Spleen (tissue), 11 donors: ENCODE data around the gene HOXA13. TPM values are rescaled to one million over a fixed set of nuclear protein-coding genes. Genes with fewer than 3 reads are reported as not detected.

ENCODE experiments used
- DNase-seq: peaks from one replicate; pipeline ENCODE4 v3.0.0-alpha.2; 2020
- H3K27ac ChIP-seq, 8 donors: fragments of 200-600 bp; sonication (generic) in 7 of 8; 1 replicate in 4 of 8; 2 replicates in 4 of 8; pipeline versions ENCODE4 v1.5.0 to v1.8.0; 2016 to 2021; ENCODE audit warnings: inconsistent platforms in 4 of 8, mild to moderate bottlenecking in 4 of 8, moderate library complexity in 1 of 8
- H3K27me3 ChIP-seq, 7 donors: fragments of 200-600 bp; sonication (generic) in 6 of 7; replicated peaks in 1 of 7; 1 replicate in 4 of 7; 2 replicates in 3 of 7; pipeline versions ENCODE4 v1.5.0 to v1.8.0; 2016 to 2021; ENCODE audit warnings: inconsistent platforms in 3 of 7, mild to moderate bottlenecking in 1 of 7
- H3K36me3 ChIP-seq, 6 donors: fragments of 200-600 bp; sonication (generic) in 5 of 6; 1 replicate in 4 of 6; 2 replicates in 2 of 6; pipeline versions ENCODE4 v1.5.0 to v1.8.0; 2016 to 2021; ENCODE audit warnings: inconsistent platforms in 2 of 6
- H3K4me1 ChIP-seq, 6 donors: fragments of 200-600 bp; sonication (generic) in 5 of 6; 1 replicate in 3 of 6; 2 replicates in 3 of 6; pipeline versions ENCODE4 v1.5.0 to v1.8.0; 2016 to 2021; ENCODE audit warnings: inconsistent platforms in 3 of 6
- H3K4me3 ChIP-seq, 8 donors: fragments of 200-600 bp; sonication (generic) in 7 of 8; 1 replicate in 4 of 8; 2 replicates in 4 of 8; pipeline versions ENCODE4 v1.5.0 to v1.8.0; 2016 to 2021; ENCODE audit warnings: inconsistent platforms in 4 of 8, mild to moderate bottlenecking in 4 of 8, moderate library complexity in 2 of 8
- H3K9me3 ChIP-seq, 8 donors: fragments of 200-600 bp; sonication (generic) in 7 of 8; 1 replicate in 4 of 8; 2 replicates in 4 of 8; pipeline versions ENCODE4 v1.5.0 to v1.8.0; 2016 to 2021; ENCODE audit warnings: inconsistent platforms in 4 of 8
- POLR2A ChIP-seq, 3 donors: fragments of 450-650 bp; IDR thresholded peaks; one replicate each; pipeline ENCODE4 v1.5.1; 2017; ENCODE audit warnings: antibody characterized with exemption in 3 of 3, mild to moderate bottlenecking in 1 of 3
- POLR2AphosphoS5 ChIP-seq, 3 donors: sonication (generic); formaldehyde crosslinking; IDR thresholded peaks; one replicate each; pipeline ENCODE4 v1.5.1; 2017; ENCODE audit warnings: antibody characterized with exemption in 3 of 3
- WGBS, 5 donors: extraction: QIAGEN DNeasy Blood & Tissue Kit in 3 of 5; methylation state at CpG; one replicate each; pipeline versions ENCODE4 v1.1.5 to v1.1.7; 2013 to 2018; 5-methylcytosine and 5-hydroxymethylcytosine counted together
- intact Hi-C: fragments of 100-400 bp; cut with DNase I; formaldehyde crosslinking; loops from one replicate; pipeline ENCODE4 v1.15.0; 2023; ENCODE audit warnings: low total_unique reads
- polyA plus RNA-seq, 3 donors: library from polyadenylated mRNA; stranded (reverse); fragments of 200-250 nt; gene quantifications; one replicate each; pipeline ENCODE4 v1.2.1, GENCODE V29; 2013
- total RNA-seq, 7 donors: library from RNA; depleted of rRNA in 3 of 7; stranded (reverse); fragments of >200 nt in 3 of 7; fragmentation: NEBNext Ultra II Directional in 4 of 7; extraction: Animal tissue kit (Norgen Biotek cat#: 25700) in 4 of 7; gene quantifications; one replicate each; pipeline versions ENCODE4 v1.1.0 to v1.2.1, GENCODE V29; 2016 to 2021
- TF ChIP-seq, protein P1 (sequence below), 11 experiments: fragments of 200-600 bp in 7 of 11; fragments of 450-650 bp in 4 of 11; sonication (generic) in 4 of 11; IDR thresholded peaks in 8 of 11; conservative IDR thresholded peaks in 3 of 11; 1 replicate in 7 of 11; 2 replicates in 4 of 11; pipeline versions ENCODE4 v1.4.0 to v1.8.0; 2016 to 2021; ENCODE audit warnings: antibody characterized with exemption in 11 of 11, inconsistent platforms in 4 of 11, mild to moderate bottlenecking in 1 of 11
- donor health status: healthy with polysubstance abuse.
- donor health status: DM: no; HTN: no; CAD: no; lungs with moderate emphysema.
- donor health status: DM: no; HTN: no; CAD: no.
- donor health status: Bipolar disorder and iron deficiency.
- donor health status: healthy.
- donor health status: DM: no; HTN: no; CAD: no.
- donor health status: DM: yes; HTN: yes; CAD: no.

Gene HOXA13
- total and polyA plus RNA-seq, 10 donors: not detected

DNA sequence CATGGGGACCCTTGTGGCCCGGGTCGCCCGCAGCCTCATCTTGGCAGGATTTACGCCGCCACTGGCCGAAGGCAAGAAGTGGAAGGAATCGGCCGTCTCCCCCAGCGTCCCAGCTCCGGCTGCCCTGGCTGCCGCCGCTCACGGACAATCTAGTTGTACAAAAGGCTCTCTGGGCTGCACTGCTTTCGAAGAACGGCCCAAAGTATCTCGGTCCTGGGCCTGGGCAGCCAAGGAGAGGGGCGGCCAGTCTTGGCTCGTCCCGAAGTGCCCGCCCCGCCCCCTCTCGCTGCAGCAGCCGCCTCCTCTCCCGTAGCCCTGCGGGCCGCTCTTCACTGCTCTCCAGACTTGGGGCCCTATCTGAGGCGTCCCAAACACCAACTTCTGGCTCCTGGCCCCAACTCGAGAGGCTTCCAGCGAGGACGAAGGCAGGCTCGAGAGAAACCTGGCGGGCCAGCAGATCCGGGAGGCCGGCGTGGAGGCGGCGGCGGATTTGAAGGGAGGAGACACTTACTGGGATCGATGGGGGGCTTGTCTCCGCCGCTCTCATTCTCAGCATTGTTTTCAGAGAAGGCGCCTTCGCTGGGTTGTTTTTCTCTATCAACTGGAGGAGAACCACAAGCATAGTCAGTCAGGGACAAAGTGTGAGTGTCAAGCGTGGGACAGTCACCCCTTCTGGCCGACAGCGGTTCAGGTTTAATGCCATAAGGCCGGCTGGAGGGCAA lies 35.4 kb downstream of the HOXA13 start:
- peaks cover 26 to 100% (median 93%) of the 10 kb centered on the region in 7 donors for H3K27me3 ChIP-seq
- H3K27ac ChIP-seq: peak overlapping the region in 3 of 8 donors; percentile 46 to 73 (median 56)
- no peaks in the 10 kb centered on the region for H3K36me3 ChIP-seq
- no peak for TF ChIP-seq POLR2A (IDR thresholded peaks at IDR 0.05)
- TF ChIP-seq, protein P1, sequence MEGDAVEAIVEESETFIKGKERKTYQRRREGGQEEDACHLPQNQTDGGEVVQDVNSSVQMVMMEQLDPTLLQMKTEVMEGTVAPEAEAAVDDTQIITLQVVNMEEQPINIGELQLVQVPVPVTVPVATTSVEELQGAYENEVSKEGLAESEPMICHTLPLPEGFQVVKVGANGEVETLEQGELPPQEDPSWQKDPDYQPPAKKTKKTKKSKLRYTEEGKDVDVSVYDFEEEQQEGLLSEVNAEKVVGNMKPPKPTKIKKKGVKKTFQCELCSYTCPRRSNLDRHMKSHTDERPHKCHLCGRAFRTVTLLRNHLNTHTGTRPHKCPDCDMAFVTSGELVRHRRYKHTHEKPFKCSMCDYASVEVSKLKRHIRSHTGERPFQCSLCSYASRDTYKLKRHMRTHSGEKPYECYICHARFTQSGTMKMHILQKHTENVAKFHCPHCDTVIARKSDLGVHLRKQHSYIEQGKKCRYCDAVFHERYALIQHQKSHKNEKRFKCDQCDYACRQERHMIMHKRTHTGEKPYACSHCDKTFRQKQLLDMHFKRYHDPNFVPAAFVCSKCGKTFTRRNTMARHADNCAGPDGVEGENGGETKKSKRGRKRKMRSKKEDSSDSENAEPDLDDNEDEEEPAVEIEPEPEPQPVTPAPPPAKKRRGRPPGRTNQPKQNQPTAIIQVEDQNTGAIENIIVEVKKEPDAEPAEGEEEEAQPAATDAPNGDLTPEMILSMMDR (IDR thresholded peaks at IDR 0.05 in 8 of 11, conservative IDR thresholded peaks at IDR 0.05 in 3 of 11): peak in 1 of 11 experiments; percentile 10
- TF ChIP-seq POLR2AphosphoS5 (IDR thresholded peaks at IDR 0.05): no peak
- H3K4me1 ChIP-seq: peaks cover 20 to 90% (median 64%) of the 10 kb centered on the region in 6 donors
- intact Hi-C loops: loop anchor here (5.0 to 10.0 kb wide), 3 partner anchors 482 to 1300 kb away; no protein-coding TSS in a partner anchor
- H3K9me3 ChIP-seq: peaks cover 0 to 15% (median 0%) of the 10 kb centered on the region in 8 donors
- WGBS, 5 donors: 4 to 13% (median 5%) methylated on average over 36 to 47 of the region's 47 CpGs
- peak overlapping the region; percentile 6 to 65 (median 40) for H3K4me3 ChIP-seq
- DNase-seq: peak; percentile 77

- no peak for DNase-seq
- Histone ChIP-seq H3K9me3 (peaks cover 0 to 15% (median 0%) of the 10 kb centered on the region in 8 donors), H3K4me1 (peaks cover 20 to 90% (median 59%) of the 10 kb centered on the region in 6 donors), H3K27ac (no peak overlapping the region), H3K27me3 (peaks cover 25 to 100% (median 93%) of the 10 kb centered on the region in 7 donors), H3K4me3 (peak overlapping the region in 5 of 8 donors; percentile 32 to 65 (median 43)), H3K36me3 (no peaks in the 10 kb centered on the region)
- 14 to 30% (median 24%) methylated on average over 12 of the region's 12 CpGs for WGBS, 5 donors
- TF ChIP-seq, protein P1 (IDR thresholded peaks at IDR 0.05 in 8 of 11, conservative IDR thresholded peaks at IDR 0.05 in 3 of 11): peak in 1 of 11 experiments; percentile 7
- TF ChIP-seq POLR2A (IDR thresholded peaks at IDR 0.05) (no peak), POLR2AphosphoS5 (IDR thresholded peaks at IDR 0.05) (no peak)
- intact Hi-C loops: loop anchor here (5.0 to 10.0 kb wide), 3 partner anchors 482 to 1299 kb away; no protein-coding TSS in a partner anchor
Observed at GRCh38 chr7:27164045-27164366, 35.9 kb downstream of the HOXA13 start.

DNA sequence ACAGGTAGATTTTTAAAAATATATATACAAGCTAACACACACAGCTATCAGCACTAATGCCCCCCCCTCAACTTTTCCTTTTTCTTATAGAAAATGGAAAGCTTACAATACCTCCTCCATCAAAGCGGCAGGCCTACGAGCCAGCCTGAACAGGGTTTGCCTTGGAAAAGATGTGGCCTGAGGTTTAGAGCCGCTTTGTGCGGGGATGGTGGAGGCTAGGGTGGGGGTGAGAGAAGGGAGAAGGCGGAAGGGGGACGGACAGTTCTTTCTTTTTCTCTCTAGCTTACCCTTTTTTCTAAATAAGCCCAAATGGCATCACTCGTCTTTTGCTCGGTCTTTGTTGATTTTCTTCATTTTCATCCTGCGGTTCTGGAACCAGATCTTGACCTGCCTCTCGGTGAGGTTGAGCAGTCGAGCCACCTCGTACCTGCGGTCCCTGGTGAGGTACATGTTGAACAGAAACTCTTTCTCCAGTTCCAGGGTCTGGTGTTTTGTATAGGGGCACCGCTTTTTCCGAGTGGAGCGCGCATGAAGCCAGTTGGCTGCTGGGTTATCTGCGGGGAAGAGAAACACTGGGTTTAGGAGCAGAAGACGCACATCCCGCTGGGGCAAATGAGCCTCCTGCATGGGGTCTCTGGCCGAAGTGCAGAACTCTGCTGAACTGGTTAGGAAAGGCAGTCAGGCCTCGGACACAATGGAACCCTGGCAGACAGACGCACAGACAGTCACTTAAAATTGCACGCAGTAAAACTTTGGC lies 36.4 kb downstream of the HOXA13 start:
- Histone ChIP-seq H3K36me3 (no peaks in the 10 kb centered on the region), H3K4me3 (peak overlapping the region in 3 of 8 donors; percentile 43 to 65 (median 50)), H3K4me1 (peaks cover 20 to 90% (median 62%) of the 10 kb centered on the region in 6 donors), H3K27me3 (peaks cover 23 to 100% (median 93%) of the 10 kb centered on the region in 7 donors), H3K27ac (no peak overlapping the region), H3K9me3 (peaks cover 0 to 15% (median 0%) of the 10 kb centered on the region in 8 donors)
- TF ChIP-seq POLR2A (IDR thresholded peaks at IDR 0.05): no peak
- TF ChIP-seq, protein P1 (IDR thresholded peaks at IDR 0.05 in 8 of 11, conservative IDR thresholded peaks at IDR 0.05 in 3 of 11): no peak
- TF ChIP-seq POLR2AphosphoS5 (IDR thresholded peaks at IDR 0.05): no peak
- peak; percentile 52 for DNase-seq
- intact Hi-C loops: loop anchor here (5.0 to 10.0 kb wide), 3 partner anchors 481 to 1299 kb away; no protein-coding TSS in a partner anchor
- 24 to 55% (median 36%) methylated on average over 24 of the region's 24 CpGs for WGBS, 5 donors
